Kidney tubule cell (primary cell): ENCODE results near the gene DCAF17.
"Not testable (repeated sequence)": the region's sequence is repeated elsewhere in the genome, so short reads cannot be mapped to it uniquely, and the experiment has no call there.

ENCODE experiments used
- DNase-seq: peaks from one replicate; pipeline ENCODE4 v3.0.0-alpha.2; 2018; ENCODE audit warnings: low spot score

DCAF17 gene

DNA sequence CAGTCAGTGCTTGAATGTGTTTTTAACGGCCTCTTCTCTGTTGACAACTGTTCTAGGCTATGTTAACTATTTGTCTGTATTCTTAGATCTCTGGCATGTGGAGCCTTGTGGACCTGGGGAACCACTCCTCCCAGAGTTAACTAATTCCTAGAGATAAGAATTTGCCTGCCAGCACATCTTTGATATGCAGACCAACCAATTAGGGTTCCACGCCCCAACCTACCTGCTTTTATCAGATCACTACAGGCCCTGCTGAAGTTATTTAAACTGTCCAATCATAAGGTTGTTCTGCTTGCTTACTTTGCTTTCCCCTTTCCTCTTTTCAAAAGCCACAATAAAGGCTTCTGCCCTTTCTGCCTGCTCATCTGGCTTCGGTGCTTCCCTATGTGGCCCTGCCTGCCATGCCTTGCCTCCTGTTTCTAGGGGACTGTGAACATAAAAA is 79.7 kb downstream of the DCAF17 start:
- no peak for DNase-seq

DNA sequence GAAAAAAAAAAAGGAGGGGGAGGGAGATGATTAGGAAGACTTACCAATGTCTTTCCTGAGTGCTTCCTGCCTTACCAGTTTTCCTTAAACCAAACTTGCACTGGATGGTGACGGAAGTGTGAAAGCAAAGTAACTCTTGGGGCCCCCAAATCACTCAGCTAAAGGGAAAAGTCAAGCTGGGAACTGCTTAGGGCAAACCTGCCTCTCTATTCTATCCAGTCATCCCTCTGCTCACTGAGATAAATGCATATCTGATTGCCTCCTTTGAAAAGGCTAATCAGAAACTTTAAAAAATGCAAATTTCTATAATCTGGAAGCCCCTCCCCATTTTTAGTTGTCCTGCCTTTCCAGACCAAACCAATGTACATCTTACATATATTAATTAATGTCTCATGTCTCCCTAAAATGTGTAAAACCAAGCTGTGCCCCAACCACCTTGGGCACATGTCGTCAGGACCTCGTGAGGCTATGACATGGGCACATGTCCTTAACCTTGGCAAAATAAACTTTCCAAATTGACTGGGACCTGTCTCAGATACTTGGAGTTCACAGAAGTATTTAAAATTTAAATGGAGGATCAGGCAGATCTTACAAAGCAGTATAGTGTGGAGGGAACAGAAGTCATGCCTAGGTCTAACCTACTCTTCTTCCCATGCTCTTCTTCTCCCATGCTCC is 81.0 kb downstream of the DCAF17 start:
- DNase-seq, result no peak

DNA sequence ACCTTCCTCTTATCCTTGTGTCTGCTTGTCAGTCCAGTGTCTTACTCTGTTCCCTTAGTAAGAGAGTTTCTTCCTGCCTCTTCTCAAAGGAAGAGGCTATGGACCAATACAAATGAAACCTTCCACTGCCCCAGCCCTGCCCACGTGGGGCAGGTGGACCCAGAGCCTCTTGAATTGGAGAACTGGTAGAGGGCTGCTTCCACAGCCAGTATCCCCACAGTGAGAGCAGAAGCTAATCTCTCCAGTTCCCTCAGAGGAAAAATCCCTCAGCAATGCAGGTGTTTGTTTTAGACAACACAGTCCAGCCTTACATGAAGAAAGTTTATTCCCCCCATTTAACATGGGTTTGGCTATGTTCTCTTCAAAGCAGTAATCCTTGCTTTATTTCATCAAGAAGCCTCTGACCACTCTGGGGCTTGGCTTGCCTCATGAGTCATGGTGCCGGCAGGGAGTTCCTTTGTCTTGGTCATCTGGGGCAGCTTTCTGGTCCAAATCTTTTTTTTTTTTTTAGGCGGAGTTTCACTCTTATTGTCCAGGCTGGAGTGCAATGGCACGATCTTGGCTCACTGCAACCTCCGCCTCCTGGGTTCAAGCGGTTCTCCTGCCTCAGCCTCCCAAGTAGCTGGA is 81.8 kb downstream of the DCAF17 start:
- no peak for DNase-seq

DNA sequence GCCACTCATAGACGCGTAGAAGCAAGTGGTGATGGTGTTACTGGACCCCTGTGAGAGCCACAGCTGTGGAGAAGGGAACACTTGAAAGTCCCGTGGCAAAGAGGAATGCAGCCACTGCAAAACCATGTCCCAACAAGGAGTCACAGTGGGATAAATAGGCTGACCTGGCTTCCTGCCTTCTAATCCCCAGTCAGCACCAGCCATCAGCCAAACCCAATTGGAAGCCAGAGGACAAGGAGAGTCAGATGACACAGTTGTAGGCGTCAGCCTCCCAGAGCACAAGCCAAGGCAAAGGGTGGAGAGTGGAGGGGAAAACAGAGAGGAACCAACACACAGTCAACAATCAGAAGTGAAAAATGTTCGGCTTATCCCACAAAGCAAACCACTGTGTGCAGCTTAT is 82.8 kb downstream of the DCAF17 start:
- DNase-seq, result no peak

DNA sequence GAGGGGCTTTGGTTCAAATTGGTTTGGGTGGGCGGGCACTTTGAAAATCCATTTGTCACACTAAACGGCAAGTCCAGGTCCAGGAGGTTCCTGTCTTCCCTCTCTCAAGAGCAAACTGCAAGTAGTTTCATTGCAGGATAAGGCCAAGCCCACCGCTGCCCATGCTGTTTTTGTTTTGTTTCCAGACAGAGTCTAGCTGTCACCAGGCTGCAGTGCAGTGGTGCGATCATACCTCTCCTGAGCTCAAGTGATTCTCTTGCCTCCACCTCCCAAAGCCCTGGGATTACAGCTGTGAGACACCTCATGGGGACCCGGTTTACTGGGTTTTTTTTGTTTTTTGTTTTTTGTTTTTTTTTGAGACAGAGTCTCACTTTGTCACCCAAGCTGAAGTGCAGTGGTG is 86.4 kb downstream of the DCAF17 start:
- no peak for DNase-seq

DNA sequence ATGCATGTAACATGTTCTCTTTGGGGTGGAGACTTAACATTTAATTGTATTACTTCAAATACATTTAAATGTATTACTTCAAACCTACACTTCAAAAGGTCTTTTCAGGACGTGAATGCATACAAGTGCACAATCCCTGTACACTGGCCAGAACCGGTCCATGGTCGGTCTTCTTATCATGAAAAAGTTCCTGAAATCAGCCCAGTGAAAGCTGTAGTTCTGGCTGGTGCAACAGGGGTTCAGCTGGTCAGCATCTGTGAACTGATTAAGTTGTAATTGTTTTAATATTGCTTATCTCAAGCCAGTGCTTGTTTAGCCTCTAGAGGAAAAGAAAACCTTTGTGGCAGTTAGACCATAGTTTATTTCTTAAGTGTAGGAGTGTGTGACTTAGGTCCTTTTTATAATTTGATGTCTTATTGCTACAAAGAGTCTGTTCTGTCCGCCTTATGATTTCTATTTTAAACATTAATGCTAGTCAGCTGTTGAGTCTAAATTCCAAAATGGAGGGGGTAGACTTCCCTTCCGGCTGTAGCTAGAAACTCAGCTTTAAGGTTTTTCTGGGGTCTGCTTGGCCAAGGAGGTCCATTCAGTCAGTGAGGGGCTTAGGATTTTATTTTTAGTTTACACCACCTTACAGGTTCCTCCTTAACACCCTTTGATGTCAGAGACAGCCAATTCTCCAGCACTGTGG is 87.5 kb downstream of the DCAF17 start:
- no peak for DNase-seq

DNA sequence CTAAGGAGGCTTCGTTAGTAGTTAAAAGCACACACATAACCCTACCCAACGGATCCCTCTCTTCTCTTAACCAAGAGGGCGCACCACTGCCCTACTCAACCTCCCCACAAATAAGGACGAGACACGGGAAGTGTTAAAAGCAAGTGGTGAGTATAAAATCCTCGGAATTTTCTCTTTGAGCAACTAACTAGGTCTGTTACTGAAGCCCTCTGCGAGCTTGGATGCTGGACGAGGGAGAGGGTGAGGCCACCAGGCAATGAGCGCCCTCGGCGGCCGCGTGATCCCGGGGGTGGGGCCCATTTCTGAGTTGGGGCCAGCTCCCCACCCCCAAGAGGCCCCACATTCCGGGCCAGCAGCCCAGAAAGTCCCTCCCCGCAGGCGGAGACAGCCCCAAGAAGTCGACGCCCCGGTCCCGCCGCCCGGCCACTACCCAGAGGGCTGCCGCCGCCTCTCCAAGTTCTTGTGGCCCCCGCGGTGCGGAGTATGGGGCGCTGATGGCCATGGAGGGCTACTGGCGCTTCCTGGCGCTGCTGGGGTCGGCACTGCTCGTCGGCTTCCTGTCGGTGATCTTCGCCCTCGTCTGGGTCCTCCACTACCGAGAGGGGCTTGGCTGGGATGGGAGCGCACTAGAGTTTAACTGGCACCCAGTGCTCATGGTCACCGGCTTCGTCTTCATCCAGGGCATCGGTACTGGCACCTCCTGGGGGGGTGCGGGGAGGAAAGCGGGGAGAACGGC is 88.2 kb downstream of the DCAF17 start, which contains the start of gene CYBRD1:
Gene CYBRD1 (plus strand): TSS at position 423 of the 736 bp plus-strand sequence. CDS start 72 bp downstream, at position 495.
- peak; percentile 16 for DNase-seq

DNA sequence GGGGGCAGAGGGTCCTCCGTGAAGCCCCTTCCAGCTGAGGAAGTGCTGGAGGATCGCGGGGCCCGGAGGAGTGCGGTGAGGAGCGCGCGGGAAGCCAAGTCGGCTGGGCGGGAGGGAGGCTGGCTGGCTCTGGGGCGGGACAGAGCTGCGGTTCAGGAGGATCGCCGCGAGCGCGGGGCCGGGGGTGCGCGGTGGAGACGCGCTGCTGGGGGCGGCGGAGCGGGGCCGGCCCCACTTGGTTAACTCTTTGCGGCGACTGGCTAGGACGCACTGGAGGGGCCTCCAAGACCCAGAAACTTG is 88.7 kb downstream of the DCAF17 start:
- DNase-seq, result no peak

DNA sequence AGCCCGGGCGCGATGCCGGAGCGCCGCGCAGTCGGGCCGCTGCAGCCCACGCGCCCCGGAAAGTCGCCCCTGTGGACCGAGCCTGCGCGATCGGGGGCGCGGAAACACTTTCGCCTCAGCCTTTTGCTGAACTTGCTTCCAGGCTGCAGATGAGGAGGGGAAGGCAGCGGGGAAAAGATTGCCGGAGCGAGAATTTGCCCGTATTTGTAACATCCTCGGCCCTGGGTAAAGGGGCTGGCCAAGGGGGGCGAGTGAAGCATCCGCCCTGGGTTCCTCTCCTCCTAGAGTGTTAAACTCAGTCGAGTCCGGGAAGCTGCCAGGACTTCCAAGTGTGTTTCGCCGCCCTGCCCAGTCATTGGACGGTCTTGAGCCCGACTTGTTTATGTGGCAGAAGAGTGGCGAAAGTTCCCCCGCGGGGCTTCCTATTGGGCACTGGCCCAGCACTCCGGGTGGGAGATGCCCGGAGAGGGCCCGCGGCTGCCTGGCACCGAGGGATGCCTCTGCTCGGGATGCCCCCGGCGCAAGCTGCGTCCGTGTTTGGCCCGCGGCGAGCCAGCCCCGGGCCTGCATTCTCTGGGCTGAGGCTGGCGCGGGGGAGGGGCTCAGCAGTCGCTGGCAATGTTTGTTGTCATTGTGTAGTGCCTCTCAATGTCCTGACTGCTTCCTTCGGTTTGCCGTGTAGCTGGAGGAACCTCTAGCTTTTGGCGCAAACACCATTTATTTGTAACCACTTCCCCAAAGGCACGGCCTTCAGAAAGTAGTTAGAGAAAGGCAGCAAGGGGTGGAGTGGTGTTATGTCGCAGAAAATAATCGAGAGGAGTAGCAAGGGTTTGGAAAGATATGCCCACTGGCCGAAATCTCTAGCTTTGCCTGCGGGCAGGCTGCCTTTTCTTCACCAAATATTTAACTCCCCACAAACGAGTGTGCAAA is 89.3 kb downstream of the DCAF17 start:
- peak; percentile 50 for DNase-seq

DNA sequence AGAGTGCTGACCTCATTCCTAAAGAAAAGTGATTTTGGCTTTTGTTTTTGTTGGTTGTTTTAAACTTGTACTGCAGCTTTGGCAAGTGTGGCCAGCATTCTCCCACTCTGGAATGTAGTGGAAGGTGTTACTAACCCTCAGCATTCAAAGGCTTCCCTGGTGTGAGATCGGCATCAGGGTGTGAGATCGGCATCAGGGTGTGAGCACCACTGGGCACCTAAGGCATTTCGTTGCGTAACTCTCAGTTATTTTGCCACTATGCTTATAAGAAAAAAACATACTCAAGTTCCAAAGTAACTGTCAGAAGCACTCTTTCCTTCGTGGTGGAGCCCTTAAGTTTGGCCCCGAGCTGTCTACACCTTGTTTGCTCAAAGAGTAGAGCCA is 90.0 kb downstream of the DCAF17 start:
- peak; percentile 41 for DNase-seq

DNA sequence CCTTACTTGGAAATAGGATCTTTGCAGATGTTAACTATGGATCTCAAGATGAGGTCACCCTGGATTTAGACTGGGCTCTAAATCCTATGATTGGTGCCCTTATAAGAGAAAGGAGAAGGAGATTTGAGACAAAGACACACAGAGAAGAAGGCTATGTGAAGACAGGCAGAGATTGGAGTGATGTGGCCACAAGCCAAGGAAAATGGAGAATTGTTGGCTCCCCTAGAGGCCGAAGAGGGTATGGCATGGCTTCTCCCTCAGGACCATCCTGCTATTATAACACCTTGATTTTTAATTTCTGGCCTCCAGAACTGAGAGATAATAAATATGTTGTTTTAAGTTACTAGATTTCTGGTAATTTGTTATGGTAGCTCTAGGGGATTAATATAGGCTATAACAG is 95.9 kb downstream of the DCAF17 start:
- no peak for DNase-seq

DNA sequence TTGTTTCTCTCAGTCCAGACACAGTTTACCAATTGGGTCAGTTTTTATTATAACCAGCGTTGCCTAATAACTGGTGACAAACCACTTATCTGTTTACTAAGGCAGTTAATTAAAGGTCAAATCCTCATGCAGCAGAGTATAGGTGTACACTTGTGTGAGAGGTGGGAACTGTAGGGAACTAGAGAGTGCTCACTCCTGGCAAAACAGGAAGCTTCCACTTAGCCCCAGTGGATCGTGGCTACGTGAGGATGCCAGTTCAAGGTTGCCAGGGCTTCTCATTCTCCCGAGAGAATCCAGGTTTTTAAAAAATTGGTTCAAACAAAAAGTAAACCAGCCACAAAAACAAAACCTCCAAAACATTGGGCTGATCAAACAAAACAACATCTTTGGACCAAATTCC is 96.4 kb downstream of the DCAF17 start:
- DNase-seq, result no peak

DNA sequence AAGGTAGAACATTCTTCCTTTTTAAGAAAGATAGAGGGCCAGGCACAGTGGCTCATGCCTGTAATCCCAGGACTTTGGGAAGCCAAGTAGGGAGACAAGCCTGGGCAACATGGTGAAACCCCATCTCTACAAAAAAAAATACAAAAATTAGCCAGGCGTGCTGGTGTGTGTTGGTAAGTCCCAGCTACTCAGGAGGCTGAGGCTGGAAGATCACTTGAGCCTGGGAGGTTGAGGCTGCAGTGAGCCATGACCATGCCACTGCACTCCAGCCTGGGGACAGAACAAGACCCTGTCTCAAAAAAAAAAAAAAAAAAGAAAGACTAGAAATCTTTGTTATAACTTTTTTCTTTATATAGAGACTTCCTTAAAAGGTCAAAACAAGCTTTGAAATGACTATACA is 96.8 kb downstream of the DCAF17 start:
- DNase-seq, result not testable (repeated sequence)

DNA sequence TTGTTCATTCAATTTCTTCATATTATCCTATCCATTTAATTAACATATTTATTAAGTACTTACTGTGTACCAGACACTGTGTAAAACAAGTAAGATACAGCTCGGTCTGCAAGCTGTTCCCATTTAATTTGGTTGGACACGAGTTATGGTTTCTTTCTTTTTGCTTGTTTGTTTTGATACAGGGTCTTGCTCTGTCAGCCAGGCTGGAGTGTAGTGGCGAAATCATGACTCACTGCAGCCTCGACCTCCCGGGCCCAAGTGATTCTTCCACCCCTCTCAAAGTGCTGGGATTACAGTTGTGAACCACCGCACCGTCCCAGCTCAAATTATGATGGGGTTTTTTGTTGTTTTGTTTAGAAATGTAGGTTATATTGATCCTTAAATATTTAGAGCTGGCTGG is 97.3 kb downstream of the DCAF17 start:
- DNase-seq, result peak; percentile 10

DNA sequence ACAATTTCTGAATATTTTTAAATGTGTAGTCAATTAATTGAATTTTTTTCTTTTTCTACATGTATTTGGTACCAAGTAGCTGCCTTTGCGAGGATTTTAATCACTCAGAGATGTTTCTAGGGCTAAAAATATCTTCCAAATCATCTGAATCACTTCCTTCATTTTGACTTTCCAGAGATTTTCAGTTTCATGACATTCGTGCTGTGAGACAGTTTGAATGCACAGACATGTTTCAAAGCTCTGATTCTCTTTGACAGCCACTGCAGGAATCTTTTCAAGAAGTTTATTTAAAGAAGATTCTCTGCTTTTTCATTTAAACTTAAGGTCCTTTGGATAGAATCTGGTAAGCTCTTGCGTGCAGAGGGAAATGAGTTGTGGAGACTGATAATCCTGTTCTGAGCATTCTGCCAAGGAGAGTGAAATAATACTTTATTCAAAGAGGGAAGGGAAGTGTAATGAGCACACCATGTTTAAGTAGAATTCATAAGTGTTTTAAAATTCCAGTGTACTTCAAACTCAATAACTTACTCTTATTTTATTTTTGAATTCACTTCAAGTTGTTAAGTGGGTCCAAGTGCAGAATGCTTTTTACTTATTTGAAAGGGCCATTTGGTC is 97.9 kb downstream of the DCAF17 start:
- no peak for DNase-seq

DNA sequence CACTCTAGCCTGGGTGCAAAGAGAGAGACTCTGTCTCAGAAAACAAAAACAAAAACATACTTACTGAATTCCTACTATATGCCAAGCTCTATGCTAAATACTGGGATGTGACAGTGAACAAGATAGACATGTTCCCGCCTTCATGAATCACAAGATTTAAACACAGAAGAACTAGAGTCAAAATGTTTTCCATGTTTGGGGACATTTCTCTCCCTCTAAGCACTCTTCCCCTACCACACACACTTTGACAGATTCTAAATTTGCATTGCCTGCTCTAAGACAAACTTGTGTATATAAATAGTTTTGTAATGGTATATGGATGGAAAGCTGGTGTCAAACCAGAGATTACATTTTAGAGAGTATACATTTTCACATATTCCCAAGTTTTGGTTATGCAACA is 99.3 kb downstream of the DCAF17 start:
- no peak for DNase-seq
